ENCODE results near the gene GNPNAT1. TPM values are rescaled to one million over a fixed set of nuclear protein-coding genes. Genes with fewer than 3 reads are reported as not detected.

GNPNAT1 gene
- polyA plus RNA-seq, 2 donors: 4.8 to 8.3 TPM

DNA sequence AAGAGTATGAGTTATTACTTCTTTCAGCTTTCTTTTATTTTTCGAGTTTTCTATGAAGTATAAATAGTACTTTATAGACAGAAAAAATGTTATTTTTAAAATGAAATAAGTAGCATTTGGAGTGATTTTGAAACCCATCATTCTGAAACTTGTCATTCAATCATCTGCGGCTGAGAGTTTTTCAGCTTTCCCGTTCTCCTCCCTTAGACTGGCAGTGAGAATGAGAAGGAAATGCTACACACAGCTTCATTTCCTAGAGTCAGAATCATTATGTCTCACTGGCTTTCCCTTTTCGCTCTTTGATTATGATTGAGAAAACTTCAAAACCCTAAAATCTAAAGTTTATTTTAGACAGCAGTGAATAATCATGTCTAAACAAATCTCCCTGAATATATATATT is 33.7 kb upstream of the GNPNAT1 start:
- 61 to 63% methylated on average over 4 of the region's 4 CpGs for WGBS, 2 donors
- H3K4me3 ChIP-seq (ENCODE audit: low read depth in 1 of 2, low read length in 2 of 2): no peak overlapping the region
- no peaks in the 10 kb centered on the region for H3K36me3 ChIP-seq (ENCODE audit: control insufficient read depth in 2 of 2, insufficient read depth in 2 of 2, low read length in 1 of 2)
- H3K27ac ChIP-seq (ENCODE audit: low read depth in 2 of 2, low read length in 1 of 2): no peak overlapping the region
- H3K4me1 ChIP-seq (ENCODE audit: control insufficient read depth in 2 of 2, insufficient read depth in 2 of 2, low read length in 1 of 2): no peaks in the 10 kb centered on the region
- no peaks in the 10 kb centered on the region for H3K9me3 ChIP-seq (ENCODE audit: control insufficient read depth in 2 of 2, insufficient read depth in 1 of 2, low read depth in 1 of 2, low read length in 1 of 2)
- no peaks in the 10 kb centered on the region for H3K27me3 ChIP-seq (ENCODE audit: control insufficient read depth in 1 of 2, insufficient read depth in 2 of 2, low read length in 2 of 2)

DNA sequence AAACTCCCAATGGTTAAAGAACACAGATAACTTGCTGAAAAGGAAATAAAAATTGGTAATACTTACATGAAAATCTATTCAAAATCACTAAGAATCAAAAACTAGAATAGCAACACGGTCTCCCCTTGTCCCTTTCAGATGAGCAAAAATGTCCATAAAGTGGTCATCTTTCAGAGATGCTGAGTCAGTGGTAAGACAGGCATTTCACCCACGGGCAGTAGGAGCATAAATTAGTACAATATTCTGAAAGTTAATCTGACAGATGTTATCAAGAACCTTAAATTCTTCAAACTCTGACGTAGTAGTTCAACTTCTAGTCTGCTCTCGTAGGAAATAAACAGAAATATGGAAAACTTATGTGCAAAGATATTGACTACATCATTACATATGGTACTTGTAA is 33.1 kb upstream of the GNPNAT1 start:
- H3K27me3 ChIP-seq (ENCODE audit: control insufficient read depth in 1 of 2, insufficient read depth in 2 of 2, low read length in 2 of 2): no peaks in the 10 kb centered on the region
- 48 to 58% methylated on average over 4 of the region's 4 CpGs for WGBS, 2 donors
- no peak overlapping the region for H3K27ac ChIP-seq (ENCODE audit: low read depth in 2 of 2, low read length in 1 of 2)
- no peak overlapping the region for H3K4me3 ChIP-seq (ENCODE audit: low read depth in 1 of 2, low read length in 2 of 2)
- no peaks in the 10 kb centered on the region for H3K36me3 ChIP-seq (ENCODE audit: control insufficient read depth in 2 of 2, insufficient read depth in 2 of 2, low read length in 1 of 2)
- H3K9me3 ChIP-seq (ENCODE audit: control insufficient read depth in 2 of 2, insufficient read depth in 1 of 2, low read depth in 1 of 2, low read length in 1 of 2): no peaks in the 10 kb centered on the region
- H3K4me1 ChIP-seq (ENCODE audit: control insufficient read depth in 2 of 2, insufficient read depth in 2 of 2, low read length in 1 of 2): no peaks in the 10 kb centered on the region

DNA sequence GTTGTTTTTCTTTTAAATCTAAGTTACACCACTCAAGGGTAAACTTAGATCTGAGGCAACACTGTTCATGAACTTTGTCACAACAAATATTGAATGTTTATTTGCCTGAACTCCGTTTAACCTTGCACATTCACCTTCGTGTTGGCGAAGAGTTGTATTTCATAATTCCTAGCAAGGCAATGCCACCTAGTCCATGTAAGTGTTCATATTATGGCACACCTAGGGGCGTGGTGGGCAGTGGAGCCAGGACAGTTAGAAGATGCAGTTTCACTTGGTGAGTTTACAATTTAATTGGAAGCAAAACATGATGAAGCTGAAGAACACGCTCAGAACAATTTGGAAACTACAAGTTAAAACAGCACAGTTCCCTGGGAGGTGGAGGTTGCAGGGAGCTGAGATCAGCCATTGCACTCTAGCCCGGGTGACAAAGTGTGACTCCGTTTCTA is 30.4 kb upstream of the GNPNAT1 start:
- Histone ChIP-seq H3K27me3 (ENCODE audit: control insufficient read depth in 1 of 2, insufficient read depth in 2 of 2, low read length in 2 of 2) (no peaks in the 10 kb centered on the region), H3K9me3 (ENCODE audit: control insufficient read depth in 2 of 2, insufficient read depth in 1 of 2, low read depth in 1 of 2, low read length in 1 of 2) (no peaks in the 10 kb centered on the region), H3K36me3 (ENCODE audit: control insufficient read depth in 2 of 2, insufficient read depth in 2 of 2, low read length in 1 of 2) (no peaks in the 10 kb centered on the region), H3K4me1 (ENCODE audit: control insufficient read depth in 2 of 2, insufficient read depth in 2 of 2, low read length in 1 of 2) (no peaks in the 10 kb centered on the region), H3K4me3 (ENCODE audit: low read depth in 1 of 2, low read length in 2 of 2) (no peak overlapping the region), H3K27ac (ENCODE audit: low read depth in 2 of 2, low read length in 1 of 2) (no peak overlapping the region)
- WGBS, 2 donors: 55 to 58% methylated on average over 7 of the region's 7 CpGs

DNA sequence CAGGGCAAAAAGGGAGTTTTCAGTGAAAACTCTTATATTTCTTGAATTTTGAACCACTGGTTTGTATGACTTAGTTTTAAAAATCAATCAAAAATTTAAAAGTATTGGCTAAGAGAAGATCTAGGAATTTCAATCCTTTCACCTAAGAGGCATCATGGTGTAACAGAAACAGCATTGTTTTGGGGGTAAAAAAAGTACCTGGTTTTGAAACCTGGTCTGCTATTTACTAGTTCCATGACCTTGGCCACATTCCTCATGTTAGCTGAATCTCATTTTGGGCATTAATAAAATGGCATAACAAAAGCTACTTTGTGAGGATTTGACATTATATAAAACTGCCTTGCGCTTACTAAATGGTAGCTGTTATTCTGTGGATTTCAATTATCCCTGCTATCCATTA is 16.7 kb upstream of the GNPNAT1 start:
- Histone ChIP-seq H3K9me3 (ENCODE audit: control insufficient read depth in 2 of 2, insufficient read depth in 1 of 2, low read depth in 1 of 2, low read length in 1 of 2) (no peaks in the 10 kb centered on the region), H3K27me3 (ENCODE audit: control insufficient read depth in 1 of 2, insufficient read depth in 2 of 2, low read length in 2 of 2) (no peaks in the 10 kb centered on the region), H3K27ac (ENCODE audit: low read depth in 2 of 2, low read length in 1 of 2) (no peak overlapping the region), H3K36me3 (ENCODE audit: control insufficient read depth in 2 of 2, insufficient read depth in 2 of 2, low read length in 1 of 2) (no peaks in the 10 kb centered on the region), H3K4me1 (ENCODE audit: control insufficient read depth in 2 of 2, insufficient read depth in 2 of 2, low read length in 1 of 2) (no peaks in the 10 kb centered on the region), H3K4me3 (ENCODE audit: low read depth in 1 of 2, low read length in 2 of 2) (no peak overlapping the region)
- WGBS, 2 donors: 78 to 94% methylated on average over 1 of the region's 1 CpG

DNA sequence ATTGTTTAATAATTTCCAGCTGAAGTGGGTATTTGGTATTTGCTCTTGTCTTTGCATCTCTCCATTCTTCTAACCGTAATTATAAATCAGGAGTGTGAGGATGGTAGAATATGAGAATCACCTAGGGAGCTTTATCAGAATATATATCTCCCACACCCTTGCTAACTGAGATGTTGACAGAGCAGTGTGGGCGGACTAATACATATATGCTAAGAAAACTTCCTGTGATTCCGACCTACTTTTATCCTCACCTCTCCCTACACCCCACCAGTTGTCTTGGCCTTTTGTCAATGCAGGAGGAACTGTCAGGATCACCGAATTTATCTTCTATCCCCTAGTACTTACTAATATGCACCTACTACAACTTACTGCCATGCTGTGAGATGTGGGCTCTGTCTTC is 14.7 kb upstream of the GNPNAT1 start:
- Histone ChIP-seq H3K27ac (ENCODE audit: low read depth in 2 of 2, low read length in 1 of 2) (no peak overlapping the region), H3K4me3 (ENCODE audit: low read depth in 1 of 2, low read length in 2 of 2) (no peak overlapping the region), H3K27me3 (ENCODE audit: control insufficient read depth in 1 of 2, insufficient read depth in 2 of 2, low read length in 2 of 2) (no peaks in the 10 kb centered on the region), H3K9me3 (ENCODE audit: control insufficient read depth in 2 of 2, insufficient read depth in 1 of 2, low read depth in 1 of 2, low read length in 1 of 2) (no peaks in the 10 kb centered on the region), H3K36me3 (ENCODE audit: control insufficient read depth in 2 of 2, insufficient read depth in 2 of 2, low read length in 1 of 2) (no peaks in the 10 kb centered on the region), H3K4me1 (ENCODE audit: control insufficient read depth in 2 of 2, insufficient read depth in 2 of 2, low read length in 1 of 2) (no peaks in the 10 kb centered on the region)
- WGBS, 2 donors: 81 to 83% methylated on average over 4 of the region's 4 CpGs

DNA sequence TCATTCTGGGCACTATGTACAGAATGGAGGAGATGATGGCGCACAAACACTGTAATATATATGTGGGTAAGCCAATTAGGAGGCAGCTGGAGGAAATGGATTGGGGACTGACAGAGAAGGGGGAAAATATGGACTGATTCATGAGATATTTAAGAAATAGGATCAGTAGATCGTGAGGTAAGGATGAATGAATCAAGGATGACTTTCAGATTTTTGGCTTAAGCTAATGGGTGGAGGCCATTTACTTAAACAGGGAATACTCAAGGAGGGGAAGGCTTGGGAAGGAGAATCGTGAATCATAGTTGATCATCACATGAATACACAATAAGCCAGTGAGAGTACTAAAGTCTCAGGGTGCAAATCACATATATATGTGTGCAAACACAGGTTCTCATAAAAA is 11.2 kb upstream of the GNPNAT1 start:
- Histone ChIP-seq H3K36me3 (ENCODE audit: control insufficient read depth in 2 of 2, insufficient read depth in 2 of 2, low read length in 1 of 2) (no peaks in the 10 kb centered on the region), H3K27me3 (ENCODE audit: control insufficient read depth in 1 of 2, insufficient read depth in 2 of 2, low read length in 2 of 2) (no peaks in the 10 kb centered on the region), H3K9me3 (ENCODE audit: control insufficient read depth in 2 of 2, insufficient read depth in 1 of 2, low read depth in 1 of 2, low read length in 1 of 2) (no peaks in the 10 kb centered on the region), H3K4me3 (ENCODE audit: low read depth in 1 of 2, low read length in 2 of 2) (no peak overlapping the region), H3K27ac (ENCODE audit: low read depth in 2 of 2, low read length in 1 of 2) (no peak overlapping the region), H3K4me1 (ENCODE audit: control insufficient read depth in 2 of 2, insufficient read depth in 2 of 2, low read length in 1 of 2) (no peaks in the 10 kb centered on the region)
- WGBS, 2 donors: 64 to 77% methylated on average over 3 of the region's 3 CpGs

DNA sequence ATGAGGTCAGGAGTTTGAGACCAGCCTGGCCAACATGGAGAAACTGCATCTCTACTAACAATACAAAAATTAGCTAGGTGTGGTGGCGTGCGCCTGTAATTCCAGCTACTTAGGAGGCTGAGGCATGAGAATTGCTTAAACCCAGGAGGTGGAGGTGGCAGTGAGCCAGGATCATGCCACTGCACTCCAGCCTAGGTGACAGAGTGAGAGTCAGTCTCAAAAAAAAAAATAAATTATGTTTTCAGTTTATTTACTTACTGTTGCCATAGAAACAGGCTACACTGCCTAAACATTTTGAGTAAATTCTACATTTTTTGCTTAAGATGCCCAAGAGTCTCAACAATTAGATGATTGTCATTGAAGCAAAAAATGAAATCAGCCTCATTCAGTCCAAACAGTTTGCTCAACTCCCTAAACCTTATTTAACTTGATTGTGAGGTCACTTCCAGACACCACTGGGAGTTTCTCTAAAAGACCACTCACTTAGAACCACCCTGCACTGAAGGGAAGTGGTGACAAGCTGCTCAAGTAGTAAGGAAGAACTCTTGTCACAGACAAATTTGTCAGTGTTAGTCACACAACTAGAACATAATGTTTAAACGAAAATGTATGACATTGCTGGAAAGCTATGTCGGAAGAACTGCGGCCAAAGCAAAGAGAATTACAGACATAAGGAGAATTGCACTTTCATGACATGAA is 9.8 kb upstream of the GNPNAT1 start:
- WGBS, 2 donors: 59 to 66% methylated on average over 5 of the region's 5 CpGs
- H3K9me3 ChIP-seq (ENCODE audit: control insufficient read depth in 2 of 2, insufficient read depth in 1 of 2, low read depth in 1 of 2, low read length in 1 of 2): no peaks in the 10 kb centered on the region
- no peak overlapping the region for H3K4me3 ChIP-seq (ENCODE audit: low read depth in 1 of 2, low read length in 2 of 2)
- H3K27ac ChIP-seq (ENCODE audit: low read depth in 2 of 2, low read length in 1 of 2): no peak overlapping the region
- H3K36me3 ChIP-seq (ENCODE audit: control insufficient read depth in 2 of 2, insufficient read depth in 2 of 2, low read length in 1 of 2): no peaks in the 10 kb centered on the region
- H3K4me1 ChIP-seq (ENCODE audit: control insufficient read depth in 2 of 2, insufficient read depth in 2 of 2, low read length in 1 of 2): no peaks in the 10 kb centered on the region
- H3K27me3 ChIP-seq (ENCODE audit: control insufficient read depth in 1 of 2, insufficient read depth in 2 of 2, low read length in 2 of 2): no peaks in the 10 kb centered on the region

DNA sequence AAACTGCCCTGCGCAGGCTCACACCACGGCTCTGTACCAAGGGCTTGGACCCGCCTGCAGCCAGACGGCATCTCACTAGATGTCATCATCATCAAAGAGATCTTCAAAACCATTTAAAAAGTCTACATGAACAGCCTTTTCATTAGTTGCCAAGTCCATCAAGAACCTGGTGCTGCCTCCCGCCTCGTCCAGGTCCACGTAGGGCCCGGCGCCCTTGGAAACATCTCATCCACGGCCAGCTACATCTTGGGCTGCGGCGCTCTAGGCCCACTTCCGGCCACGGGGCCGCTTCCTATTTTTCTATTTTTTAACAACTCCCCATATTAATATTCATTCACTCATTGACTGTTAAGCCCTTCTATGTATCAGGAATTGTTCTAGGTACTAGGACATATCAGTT is 7.4 kb upstream of the GNPNAT1 start:
- Histone ChIP-seq H3K4me3 (ENCODE audit: low read depth in 1 of 2, low read length in 2 of 2) (no peak overlapping the region), H3K36me3 (ENCODE audit: control insufficient read depth in 2 of 2, insufficient read depth in 2 of 2, low read length in 1 of 2) (no peaks in the 10 kb centered on the region), H3K27me3 (ENCODE audit: control insufficient read depth in 1 of 2, insufficient read depth in 2 of 2, low read length in 2 of 2) (no peaks in the 10 kb centered on the region), H3K9me3 (ENCODE audit: control insufficient read depth in 2 of 2, insufficient read depth in 1 of 2, low read depth in 1 of 2, low read length in 1 of 2) (no peaks in the 10 kb centered on the region), H3K27ac (ENCODE audit: low read depth in 2 of 2, low read length in 1 of 2) (no peak overlapping the region), H3K4me1 (ENCODE audit: control insufficient read depth in 2 of 2, insufficient read depth in 2 of 2, low read length in 1 of 2) (no peaks in the 10 kb centered on the region)
- 93 to 94% methylated on average over 15 of the region's 15 CpGs for WGBS, 2 donors

DNA sequence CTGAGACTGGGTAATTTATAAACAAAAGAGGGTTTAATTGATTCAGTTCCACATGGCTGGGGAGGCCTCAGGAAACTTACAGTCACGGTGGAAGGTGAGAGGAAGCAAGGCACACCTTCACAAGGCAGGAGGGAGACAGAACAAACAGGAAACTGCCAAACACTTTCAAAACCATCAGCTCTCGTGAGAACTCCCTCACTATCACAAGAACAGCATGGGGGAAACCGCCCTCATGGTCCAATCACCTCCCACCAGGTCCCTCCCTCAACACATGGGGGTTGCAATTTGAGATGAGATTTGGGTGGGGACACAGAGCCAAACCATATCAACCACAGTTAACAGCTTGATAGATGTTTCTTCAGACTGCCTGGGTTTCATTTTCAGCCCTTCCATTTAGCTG is 6.2 kb upstream of the GNPNAT1 start:
- H3K9me3 ChIP-seq (ENCODE audit: control insufficient read depth in 2 of 2, insufficient read depth in 1 of 2, low read depth in 1 of 2, low read length in 1 of 2): no peaks in the 10 kb centered on the region
- no peak overlapping the region for H3K27ac ChIP-seq (ENCODE audit: low read depth in 2 of 2, low read length in 1 of 2)
- no peaks in the 10 kb centered on the region for H3K27me3 ChIP-seq (ENCODE audit: control insufficient read depth in 1 of 2, insufficient read depth in 2 of 2, low read length in 2 of 2)
- no peaks in the 10 kb centered on the region for H3K4me1 ChIP-seq (ENCODE audit: control insufficient read depth in 2 of 2, insufficient read depth in 2 of 2, low read length in 1 of 2)
- no peaks in the 10 kb centered on the region for H3K36me3 ChIP-seq (ENCODE audit: control insufficient read depth in 2 of 2, insufficient read depth in 2 of 2, low read length in 1 of 2)
- H3K4me3 ChIP-seq (ENCODE audit: low read depth in 1 of 2, low read length in 2 of 2): no peak overlapping the region
- 67 to 76% methylated on average over 3 of the region's 3 CpGs for WGBS, 2 donors

DNA sequence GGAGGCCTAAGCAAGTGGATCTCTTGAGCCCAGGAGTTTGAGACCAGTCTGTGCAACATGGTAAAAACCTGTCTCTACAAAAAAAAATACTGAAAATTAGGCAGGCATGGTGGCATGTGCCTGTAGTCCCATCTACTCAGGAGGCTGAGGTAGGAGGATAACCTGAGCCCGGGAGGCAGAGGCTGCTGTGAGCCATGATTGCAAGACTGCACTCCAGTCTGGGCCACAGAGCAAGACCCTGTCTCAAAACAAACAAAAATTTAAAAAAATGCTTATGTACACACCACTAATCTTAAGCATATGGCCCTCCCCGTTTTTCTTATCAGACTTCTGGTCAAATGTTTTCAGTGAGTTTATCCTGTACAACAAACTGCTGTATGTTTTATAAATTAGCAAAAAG is 1.7 kb upstream of the GNPNAT1 start:
- no peaks in the 10 kb centered on the region for H3K9me3 ChIP-seq (ENCODE audit: control insufficient read depth in 2 of 2, insufficient read depth in 1 of 2, low read depth in 1 of 2, low read length in 1 of 2)
- H3K4me1 ChIP-seq (ENCODE audit: control insufficient read depth in 2 of 2, insufficient read depth in 2 of 2, low read length in 1 of 2): peaks cover 0 to 4% of the 10 kb centered on the region in 2 donors
- no peak overlapping the region for H3K4me3 ChIP-seq (ENCODE audit: low read depth in 1 of 2, low read length in 2 of 2)
- no peaks in the 10 kb centered on the region for H3K36me3 ChIP-seq (ENCODE audit: control insufficient read depth in 2 of 2, insufficient read depth in 2 of 2, low read length in 1 of 2)
- no peaks in the 10 kb centered on the region for H3K27me3 ChIP-seq (ENCODE audit: control insufficient read depth in 1 of 2, insufficient read depth in 2 of 2, low read length in 2 of 2)
- no peak overlapping the region for H3K27ac ChIP-seq (ENCODE audit: low read depth in 2 of 2, low read length in 1 of 2)
- WGBS, 2 donors: 69 to 77% methylated on average over 2 of the region's 2 CpGs
